ENCODE data around the gene MIXL1. TPM values are rescaled to one million over a fixed set of nuclear protein-coding genes. Genes with fewer than 3 reads are reported as not detected.
A peak's percentile ranks its signal among the peaks of the same experiment; 100 is the strongest.

MIXL1 gene
- total and polyA plus RNA-seq, 2 of the 13 experiments (the other 11 are each of a cell fraction or from before 2014, with no cell fraction given): 7.6 to 18.5 TPM

- TF ChIP-seq GMEB1 (CRISPR knock-in tag; IDR thresholded peaks at IDR 0.05; ENCODE audit: borderline replicate concordance) (peak; percentile 84), POLR2A (IDR thresholded peaks at IDR 0.05; ENCODE audit: insufficient read depth in 1 of 2, low read depth in 2 of 2, low read length in 2 of 2) (peak; percentile 95), PATZ1 (CRISPR knock-in tag; IDR thresholded peaks at IDR 0.05) (peak; percentile 87), ZNF788 (CRISPR knock-in tag; IDR thresholded peaks at IDR 0.05; ENCODE audit: borderline replicate concordance) (0 out of 2 replicates have a peak, but pooled peaks have one; percentile 55), NFATC3 (CRISPR knock-in tag; IDR thresholded peaks at IDR 0.05) (0 out of 2 replicates have a peak, but pooled peaks have one; percentile 56), SMARCC2 (IDR thresholded peaks at IDR 0.05) (no peak), TFDP2 (CRISPR knock-in tag; IDR thresholded peaks at IDR 0.05) (peak; percentile 41; the same call in 1 of the 2 replicates), ZSCAN9 (CRISPR knock-in tag; IDR thresholded peaks at IDR 0.05; ENCODE audit: borderline replicate concordance) (peak; percentile 57; the same call in 1 of the 2 replicates), CEBPG (CRISPR knock-in tag; IDR thresholded peaks at IDR 0.05) (peak; percentile 2; the same call in 1 of the 2 replicates), ZNF772 (CRISPR knock-in tag; IDR thresholded peaks at IDR 0.05) (peak; percentile 27; the same call in 1 of the 2 replicates), HIVEP1 (CRISPR knock-in tag; IDR thresholded peaks at IDR 0.05) (peak; percentile 73), ARNTL (CRISPR knock-in tag; IDR thresholded peaks at IDR 0.05) (peak; percentile 58; the same call in 1 of the 2 replicates), U2AF1 (optimal IDR thresholded peaks at IDR 0.05; ENCODE audit: low read depth, low read length) (no peak), ETV5 (CRISPR knock-in tag; IDR thresholded peaks at IDR 0.05; ENCODE audit: borderline replicate concordance) (peak; percentile 89), ZNF569 (CRISPR knock-in tag; IDR thresholded peaks at IDR 0.05; ENCODE audit: borderline replicate concordance) (no peak), CBX1 (IDR thresholded peaks at IDR 0.05; ENCODE audit: low read depth) (peak; percentile 58), ETV6 (CRISPR knock-in tag; conservative IDR thresholded peaks at IDR 0.05) (peak; percentile 47; the same call in 1 of the 2 replicates), ZBTB20 (CRISPR knock-in tag; IDR thresholded peaks at IDR 0.05; ENCODE audit: borderline replicate concordance, low read depth) (peak; percentile 66; the same call in 1 of the 2 replicates), KMT2A (CRISPR knock-in tag; IDR thresholded peaks at IDR 0.05) (peak; percentile 86), ZFP36L1 (CRISPR knock-in tag; IDR thresholded peaks at IDR 0.05) (peak; percentile 57; the same call in 1 of the 2 replicates), TCF7 (IDR thresholded peaks at IDR 0.05; ENCODE audit: low read depth) (no peak), NFYB (CRISPR knock-in tag; IDR thresholded peaks at IDR 0.05) (peak; percentile 11; the same call in 1 of the 2 replicates), SNAI1 (CRISPR knock-in tag; IDR thresholded peaks at IDR 0.05; ENCODE audit: borderline replicate concordance) (no peak)
Measured at GRCh38 chr1:226186124-226187018, 37.1 kb upstream of the MIXL1 start, which contains the start of gene ACBD3 (continued).
